T-helper 22 cell (primary cell): ENCODE measurements around the gene CALHM3.
"Not testable (repeated sequence)": the region's sequence is repeated elsewhere in the genome, so short reads cannot be mapped to it uniquely, and the experiment has no call there.

Source experiments
- DNase-seq: peaks from one replicate; pipeline ENCODE4 v3.0.0-alpha.2; 2020; ENCODE audit warnings: low read depth

CALHM3 gene

DNA sequence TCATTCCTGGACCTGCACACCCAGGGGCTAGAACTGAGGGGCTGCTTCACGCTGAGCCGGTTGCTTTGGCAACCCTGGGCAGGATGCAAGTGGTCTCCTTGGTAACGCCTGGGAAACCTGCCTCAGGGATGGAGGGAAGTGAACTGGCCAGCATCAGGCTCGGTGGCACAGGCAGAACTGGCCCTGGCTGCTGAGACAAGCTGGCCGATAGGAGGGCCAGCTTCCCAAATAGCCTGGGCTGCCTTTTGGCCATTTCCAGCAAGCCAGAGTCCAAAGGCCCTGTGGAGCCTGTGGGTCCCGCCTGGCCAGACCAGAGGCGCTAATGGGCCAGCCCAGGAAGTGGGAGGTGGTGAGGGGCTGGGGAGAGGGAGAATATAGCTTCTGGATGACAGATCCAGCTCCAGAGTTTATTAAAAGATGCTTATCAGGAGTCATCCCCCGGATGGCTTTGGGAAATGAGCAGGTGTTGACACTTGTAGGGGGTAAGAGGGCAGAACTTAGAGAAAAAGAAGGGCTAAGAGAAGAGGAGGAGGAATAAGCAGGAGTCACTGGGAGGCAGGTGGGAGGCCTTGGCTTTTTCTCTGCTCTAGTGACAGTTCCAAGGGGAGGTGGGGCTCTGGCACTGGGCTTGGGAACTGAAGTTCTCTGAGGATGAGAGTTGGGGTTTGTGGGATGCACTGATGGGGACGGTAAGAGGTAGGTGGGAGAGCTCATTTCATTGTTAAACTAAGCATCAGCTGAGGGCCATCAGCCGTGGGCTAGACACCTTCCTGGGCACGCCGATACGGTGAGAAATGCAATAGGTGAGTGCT lies 24.0 kb upstream of the CALHM3 start:
- DNase-seq: no peak

DNA sequence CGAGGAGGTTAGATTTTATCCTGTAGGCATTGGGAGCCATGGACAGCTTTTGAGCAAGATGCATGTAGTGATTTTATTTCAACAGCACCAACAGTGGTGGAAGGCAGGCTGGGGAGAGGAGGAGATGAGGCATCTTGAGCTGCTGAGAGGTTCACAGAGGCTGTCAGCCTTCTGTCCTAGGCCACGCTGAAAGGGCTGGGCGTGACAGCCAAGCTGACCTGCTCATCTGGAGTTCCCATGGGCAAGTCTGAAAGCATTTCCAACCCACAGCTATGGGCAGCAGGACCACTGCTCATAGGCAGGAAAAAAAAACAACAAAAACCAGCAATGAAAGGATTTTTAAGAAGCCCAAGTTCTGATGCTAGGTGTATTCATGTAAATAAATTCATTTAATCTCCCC lies 22.1 kb upstream of the CALHM3 start:
- DNase-seq: no peak

DNA sequence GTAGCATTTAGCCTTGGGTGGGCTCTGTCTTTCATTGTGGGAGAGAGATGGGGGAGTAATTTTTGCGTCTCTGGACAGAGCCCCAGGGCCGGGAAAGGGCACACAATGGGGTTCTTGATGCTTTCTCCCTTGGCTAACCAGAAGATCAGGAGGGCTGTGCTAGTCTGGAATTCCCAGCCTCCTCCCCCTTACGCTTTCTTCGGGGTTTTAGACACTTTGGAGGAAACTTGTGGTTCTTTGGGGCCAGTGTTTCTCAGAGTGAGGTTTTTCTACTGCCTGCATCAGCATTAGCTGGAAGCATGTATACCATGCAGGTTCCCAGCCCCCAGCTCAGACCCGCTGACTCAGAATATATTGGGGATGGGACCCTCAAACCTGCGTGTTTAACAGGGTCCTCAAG lies 21.4 kb upstream of the CALHM3 start:
- DNase-seq: no peak

DNA sequence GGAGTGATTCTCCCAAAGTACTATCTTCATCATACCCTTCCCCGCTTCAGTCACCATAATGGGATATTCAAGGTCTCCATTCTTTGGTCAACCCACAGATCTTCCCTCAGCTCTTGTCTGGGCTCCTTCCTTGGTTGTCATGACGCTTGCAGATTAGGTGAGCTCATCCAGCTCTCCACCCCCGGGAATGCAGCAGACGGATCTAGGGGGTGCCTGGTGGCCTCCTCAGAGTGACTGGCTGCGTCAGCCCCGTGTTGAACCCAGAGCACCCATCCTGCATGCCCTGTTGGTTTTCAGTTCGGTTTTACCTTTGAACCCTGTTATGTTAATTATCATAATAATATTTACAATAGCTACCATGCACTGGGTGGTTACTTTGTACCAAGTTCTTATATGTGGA lies 20.8 kb upstream of the CALHM3 start:
- DNase-seq: no peak

DNA sequence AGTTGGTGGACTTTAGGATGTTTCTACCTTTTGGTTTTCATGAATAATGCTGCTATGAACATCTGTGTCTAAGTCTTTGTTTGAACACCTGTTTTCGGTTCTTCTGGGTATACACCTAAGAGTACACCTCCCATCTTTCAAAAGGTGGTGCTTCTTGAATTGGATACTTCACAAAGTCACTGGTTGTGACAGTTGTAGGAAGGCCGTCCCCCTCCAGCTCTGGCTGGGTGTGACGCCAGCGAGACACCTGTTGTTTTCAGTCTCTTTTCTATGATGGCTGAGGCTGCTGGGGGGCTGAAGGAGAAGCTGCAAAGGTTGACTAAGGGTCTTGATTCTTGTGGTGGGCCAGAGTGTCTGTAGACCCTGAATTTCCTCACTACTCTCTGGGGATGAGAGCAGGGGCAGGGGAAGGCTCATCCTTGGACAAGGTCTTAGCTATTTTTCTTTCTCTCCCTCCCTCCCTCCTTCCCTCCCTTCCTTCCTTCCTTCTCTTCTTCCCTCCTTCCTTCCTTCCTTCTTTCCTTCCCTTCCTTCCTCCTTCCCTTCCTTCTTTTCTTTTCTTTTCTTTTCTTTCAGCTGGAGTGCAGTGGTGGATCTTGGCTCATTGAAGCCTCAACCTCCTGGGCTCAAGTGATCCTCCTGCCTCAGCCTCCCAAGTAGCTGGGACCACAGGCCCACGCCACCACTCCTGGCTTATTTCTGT lies 20.0 kb upstream of the CALHM3 start:
- no peak for DNase-seq

DNA sequence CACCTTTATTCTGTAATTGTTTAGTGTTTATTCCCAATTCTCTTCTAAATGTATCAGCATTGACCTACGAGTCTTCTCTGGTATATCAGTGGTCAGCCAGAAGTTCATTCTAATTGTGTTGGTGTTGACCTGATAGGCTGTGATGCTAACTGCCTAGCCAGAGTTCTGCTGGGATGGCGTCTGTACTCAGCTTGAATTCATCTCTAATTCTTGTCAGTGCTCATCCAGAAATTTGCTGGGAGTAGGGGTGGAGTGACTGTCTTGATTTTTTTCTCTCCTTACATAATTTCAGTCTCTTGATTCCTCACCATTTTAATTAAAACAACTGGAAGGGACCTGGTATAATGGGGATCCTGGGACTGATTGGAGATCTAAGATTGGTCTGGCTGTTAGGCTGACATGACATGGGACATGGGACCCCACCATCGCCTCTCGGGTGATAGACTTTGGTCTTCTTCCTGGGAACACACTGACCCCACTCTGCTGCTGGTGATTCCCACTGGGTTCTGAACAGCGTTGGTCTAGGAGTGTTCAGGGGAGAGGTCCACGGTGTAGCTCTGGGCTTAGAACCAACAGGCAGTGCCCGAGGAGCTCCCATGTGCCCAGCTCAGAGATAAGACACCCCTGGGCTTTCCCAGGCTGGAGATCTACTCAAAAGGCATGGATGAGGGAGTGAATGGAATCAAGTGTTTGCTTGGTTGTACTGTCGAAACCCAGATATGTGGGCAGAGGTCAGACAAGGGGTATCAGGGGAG lies 18.3 kb upstream of the CALHM3 start:
- DNase-seq: no peak

DNA sequence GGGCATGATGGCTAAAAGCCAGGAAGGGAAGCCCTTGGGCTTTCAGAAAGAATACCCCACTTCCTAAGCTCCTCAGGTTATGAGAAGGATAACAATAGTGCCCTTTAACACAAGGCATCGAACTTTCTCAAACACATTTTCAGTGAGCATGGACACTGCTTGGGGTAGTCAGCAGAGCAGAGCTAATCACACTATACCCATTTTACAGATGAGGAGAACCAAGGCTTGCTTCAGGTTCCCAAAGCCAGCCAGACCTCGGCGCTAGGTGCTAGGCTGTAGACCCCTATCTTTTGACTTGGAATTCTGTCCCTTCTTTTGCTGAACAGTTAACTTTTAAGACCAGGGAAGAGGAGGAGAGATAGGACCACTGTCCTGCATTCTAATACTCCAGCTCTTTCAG lies 16.3 kb upstream of the CALHM3 start:
- DNase-seq: no peak

DNA sequence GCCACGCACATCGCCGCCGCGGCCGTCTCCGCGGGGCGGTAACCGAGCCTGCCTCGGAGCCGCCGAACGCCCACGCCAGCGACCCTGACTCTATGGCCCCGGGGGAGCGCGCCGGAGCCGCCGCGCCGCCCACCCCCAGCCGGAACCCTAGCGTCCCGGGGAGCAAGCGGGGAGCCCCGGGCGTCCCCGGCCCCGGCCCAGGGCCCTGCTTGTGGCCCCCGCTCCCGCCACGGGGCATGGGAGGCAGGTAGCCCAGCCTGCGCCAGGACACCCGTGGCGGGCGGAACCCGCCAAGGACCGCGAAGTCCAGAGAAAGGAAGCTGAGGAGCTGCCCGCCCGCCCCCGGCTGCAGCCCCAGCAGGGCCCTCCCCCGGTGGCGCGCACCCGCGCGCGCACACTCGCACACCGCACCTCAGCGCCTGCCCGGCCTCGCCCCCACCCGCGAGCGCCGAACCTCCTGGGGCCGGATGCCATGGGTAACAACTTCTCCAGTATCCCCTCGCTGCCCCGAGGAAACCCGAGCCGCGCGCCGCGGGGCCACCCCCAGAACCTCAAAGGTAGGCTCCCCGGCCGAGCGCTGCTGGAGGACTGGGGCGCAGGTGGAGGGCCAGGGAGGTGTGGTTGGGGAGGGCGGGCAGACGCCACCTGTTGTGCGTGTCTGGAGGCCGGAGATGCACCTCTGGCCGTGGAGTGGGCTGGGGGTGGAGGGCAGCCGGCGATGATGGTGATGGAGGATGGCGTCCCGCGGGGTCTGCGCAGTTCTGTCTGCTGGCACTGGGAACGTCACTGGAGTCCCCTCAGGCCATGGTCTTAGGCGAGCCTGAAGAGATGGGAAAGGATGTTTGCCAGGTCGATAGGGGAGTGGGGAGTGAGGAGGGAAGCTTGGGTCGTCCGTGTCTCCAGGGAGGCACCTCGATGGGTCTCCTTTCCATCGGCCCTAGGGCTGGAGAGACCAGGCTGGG lies 15.2 kb upstream of the CALHM3 start:
- DNase-seq: no peak

DNA sequence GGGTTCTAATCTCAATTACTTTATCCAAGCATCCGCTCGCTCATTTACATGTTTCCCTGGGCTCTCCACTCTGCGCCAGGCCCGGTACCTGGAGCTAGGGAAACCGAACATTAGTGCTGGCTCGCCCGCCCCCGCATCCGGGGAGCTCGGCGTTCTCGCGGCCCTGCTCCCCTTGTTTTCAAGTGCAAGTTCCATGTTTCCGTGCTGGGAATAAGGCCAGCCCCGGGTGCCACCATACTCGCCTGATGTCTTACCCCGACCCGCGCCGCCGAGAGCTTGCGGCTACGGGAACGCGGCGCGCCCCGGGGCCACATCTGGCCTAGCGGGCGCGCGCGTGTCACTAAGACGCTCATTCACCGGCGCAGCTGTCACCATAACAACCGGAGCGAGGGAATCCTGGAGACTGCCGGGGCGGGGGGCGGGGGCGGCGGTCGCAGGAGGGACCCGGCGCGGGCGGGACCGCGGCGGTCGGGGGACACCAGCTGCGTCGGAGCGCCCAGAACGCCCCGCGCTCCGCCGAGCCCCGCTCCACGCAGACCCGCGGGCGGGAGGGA lies 14.4 kb upstream of the CALHM3 start, which contains the start of gene NEURL1:
NEURL1 (plus strand) TSS at position 344 of the 554 bp plus-strand sequence. CDS start 683 bp downstream, outside the sequence.
- DNase-seq: no peak

DNA sequence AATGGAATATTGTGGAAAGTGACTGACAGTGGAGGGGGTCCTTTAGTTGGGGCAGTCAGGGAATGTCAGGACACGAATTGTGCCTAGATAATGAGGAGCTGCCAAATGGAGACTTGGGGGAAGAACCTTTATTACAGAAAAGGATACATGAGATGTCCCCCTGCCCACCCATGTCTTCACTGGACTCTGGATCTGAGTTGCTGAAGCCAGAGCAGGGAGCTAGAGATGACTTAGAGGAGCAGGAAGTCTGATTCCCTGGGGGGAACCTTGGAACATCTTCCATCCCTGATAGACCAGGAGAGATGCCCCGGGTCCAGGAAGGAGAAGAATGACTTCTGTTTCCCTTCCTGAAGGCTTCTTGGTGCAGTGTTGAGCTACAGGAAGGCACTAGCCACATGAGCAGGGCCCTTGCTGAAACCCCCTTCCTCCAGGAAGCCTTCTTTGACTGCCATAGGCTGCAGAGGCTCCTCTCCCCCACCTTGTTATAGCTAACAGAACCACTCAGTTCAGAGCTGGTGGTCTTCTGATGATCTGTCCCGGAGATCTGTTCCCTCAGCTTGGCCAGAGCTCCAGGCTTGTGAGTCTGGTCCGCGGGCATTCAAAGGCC lies 13.7 kb upstream of the CALHM3 start:
- no peak for DNase-seq

DNA sequence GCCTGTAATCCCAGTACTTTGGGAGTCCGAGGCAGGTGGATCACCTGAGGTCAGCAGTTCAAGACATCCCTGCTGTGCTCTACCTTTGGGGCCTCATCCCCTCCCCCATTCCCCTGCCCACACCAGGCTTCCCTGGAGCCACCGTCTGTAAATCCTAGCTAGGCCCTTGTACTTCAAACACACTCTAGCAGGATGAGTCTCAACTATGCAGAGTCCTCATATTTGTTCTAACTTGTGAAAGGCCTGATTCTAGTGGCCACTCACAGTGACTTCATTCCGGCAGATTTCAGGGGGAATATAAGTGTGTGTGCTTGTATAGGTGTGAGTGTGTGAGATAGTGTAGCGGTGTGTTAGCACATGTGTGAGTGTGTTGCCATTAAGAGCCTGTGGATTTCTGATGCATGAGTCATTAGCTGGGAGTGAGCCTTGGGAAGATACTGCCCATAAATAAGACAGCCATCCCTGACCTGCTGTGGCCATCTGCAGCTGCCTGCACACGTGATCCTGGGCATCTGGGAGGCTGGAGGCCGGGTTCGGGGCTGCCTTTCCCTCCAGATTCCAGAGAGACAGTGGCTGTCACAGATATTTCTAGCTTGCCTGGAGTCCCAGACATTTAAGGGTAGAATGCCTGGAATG lies 12.8 kb upstream of the CALHM3 start:
- no peak for DNase-seq

DNA sequence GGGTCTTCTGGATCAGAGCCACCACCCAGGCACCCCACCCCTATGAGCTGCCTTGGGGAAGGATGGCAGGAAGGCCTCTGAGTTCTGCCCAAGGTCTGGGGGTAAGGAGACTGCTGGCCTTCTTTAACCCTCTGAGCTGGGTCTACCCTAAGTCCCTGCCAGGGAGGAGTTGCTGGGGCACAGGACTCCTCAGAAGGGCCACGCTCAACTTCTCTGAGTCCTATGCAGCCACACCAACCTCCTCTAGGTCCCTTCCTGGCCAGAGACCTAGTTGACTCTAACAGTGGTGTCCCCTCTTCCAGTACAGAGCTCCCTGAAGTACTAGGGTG lies 11.9 kb upstream of the CALHM3 start:
- no peak for DNase-seq

DNA sequence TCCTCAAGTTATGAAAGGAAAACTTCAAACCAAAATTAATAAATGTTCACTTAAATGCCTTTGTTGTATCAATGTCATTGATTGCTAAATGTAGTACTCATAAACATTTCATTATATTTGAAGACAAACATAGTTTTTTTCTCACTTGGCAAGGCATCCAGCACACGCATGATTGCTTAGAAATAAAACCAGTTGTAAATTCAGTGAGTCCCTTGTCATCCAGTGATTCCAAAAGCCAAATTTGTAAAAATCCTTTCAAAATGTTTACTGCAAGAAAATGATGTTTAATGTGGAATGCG lies 8.3 kb upstream of the CALHM3 start:
- no peak for DNase-seq

DNA sequence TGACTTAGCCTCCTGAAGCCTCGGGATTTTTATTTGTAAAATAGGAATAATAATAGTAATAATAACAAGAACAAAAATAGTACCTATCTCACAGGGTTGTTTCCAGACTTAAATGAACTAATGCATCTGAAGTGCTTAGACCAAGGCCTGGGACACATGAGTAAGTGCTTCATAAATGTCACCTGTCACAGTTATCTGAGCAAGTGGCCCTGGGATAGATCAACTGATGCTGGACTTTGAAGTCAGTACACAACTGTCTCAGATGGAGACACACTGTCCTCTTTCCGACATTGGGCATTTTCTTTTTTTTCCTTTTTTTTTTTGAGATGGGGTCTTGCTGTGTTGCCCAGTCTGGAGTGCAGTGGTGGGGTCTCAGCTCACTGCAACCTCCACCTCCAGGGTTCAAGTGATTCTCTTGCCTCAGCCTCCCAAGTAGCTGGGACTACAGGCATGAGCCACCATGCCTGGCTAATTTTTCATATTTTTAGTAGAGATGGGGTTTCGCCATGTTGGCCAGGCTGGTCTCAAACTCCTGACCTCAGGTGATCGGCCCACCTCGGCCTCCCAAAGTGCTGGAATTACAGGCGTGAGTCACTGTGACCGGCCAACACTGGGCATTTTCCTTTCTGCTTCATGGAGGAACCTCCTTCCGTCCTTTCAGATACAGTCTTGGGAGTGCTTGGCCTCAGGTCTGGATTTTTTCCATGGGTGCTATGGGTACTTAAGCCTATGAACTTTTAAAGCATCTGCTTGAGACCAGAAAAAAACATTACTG lies 7.8 kb upstream of the CALHM3 start:
- DNase-seq: not testable (repeated sequence)

DNA sequence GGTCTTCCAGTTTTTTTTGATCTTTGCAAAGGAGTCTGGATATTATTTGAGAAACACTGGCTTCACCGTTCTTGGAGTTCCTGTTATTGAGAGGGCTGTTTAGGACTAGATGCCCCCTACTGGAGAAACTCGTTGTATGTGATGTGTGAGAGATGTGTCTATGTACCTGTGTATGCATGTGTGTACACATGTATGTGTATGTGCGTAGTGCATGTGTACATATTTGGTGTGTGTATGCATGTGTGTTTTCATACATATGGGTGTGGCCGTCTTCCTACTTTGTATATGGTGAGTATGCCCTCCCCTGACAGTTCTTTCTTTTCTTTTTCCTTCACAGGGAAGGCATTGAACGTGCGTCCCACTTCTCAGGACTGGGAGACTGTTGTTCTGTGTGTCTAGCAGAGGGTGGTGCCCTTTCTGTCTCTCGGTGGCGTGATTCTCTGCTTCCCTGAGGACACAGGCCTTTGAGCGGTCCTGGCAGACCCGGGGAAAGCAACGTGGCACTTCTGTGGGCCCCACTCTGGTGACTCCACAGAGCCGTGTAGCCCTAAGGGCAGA lies 3.0 kb upstream of the CALHM3 start:
- no peak for DNase-seq

DNA sequence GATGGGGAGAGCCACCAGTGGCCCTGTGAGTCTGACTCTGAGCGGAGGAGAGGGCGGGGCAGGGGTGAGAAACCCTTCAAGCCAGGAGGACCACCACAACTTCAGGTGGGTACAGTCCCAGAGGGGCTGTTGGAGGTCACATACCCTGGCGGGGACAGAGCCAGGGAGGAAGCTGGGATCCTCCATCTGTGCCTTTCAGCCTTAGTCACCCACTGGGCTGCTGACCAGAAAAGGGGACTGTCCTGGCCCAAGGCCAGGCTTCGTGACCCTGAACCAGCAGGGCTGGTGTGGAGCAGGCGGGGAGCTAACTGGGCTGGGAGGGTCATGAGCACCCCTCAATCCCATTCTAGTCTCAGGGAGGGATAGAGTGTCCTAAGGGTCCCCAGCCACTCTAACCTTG lies 1.5 kb upstream of the CALHM3 start:
- no peak for DNase-seq

DNA sequence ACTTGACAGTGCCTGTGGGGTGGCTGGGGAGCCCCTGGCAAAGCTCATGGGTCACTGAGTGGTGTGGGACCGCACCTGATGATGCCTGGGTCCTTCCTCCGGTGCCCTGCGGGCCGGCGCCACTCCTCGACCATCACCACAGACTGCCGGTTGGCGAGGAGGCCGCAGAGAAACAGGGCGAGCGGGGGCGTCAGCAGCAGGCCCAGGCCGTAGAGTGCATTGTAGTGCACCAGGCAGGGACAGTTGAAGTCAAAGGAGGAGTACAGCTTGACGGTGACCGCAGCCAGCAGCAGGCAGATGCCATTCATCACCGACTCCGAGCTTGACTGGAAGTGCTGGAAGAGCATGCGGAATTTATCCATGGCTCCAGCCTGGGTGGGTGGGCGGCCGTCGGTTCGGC lies 369 bp downstream of the CALHM3 start:
- DNase-seq: no peak

DNA sequence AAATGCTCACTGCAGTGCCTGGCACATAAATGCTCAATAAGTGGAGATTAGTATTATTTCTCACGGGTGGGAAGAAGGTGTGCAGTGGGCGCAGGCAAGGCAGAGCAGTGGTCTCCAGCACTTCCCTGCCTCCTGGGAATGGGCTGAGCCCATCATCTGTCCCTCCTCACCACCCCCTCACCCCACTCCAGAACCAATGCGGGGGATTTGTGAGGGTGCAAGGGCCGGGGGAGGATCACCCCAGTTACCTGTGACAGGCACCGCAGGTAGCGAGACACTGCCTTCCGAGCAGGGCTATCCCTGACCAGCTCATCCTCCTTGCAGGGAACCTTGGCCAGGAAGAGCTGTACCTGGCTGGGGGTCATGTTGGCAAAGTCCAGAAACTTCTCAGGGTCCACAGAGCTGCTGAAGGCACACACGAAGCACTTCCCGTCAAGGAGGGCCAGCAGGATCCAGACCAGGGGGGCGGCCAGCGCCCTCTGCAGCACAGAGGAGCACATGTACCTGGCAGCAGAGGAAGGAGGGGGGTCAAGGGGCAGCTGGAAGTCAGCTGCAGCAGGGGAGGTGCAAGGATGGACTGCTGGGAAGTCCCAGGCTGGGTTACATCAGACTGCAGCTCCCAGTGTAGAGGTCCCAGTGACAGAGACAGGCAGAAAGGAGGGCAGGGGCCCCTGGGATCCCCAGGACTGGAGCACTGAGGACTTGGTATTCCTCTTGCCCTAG lies 2.8 kb downstream of the CALHM3 start:
- DNase-seq: no peak

DNA sequence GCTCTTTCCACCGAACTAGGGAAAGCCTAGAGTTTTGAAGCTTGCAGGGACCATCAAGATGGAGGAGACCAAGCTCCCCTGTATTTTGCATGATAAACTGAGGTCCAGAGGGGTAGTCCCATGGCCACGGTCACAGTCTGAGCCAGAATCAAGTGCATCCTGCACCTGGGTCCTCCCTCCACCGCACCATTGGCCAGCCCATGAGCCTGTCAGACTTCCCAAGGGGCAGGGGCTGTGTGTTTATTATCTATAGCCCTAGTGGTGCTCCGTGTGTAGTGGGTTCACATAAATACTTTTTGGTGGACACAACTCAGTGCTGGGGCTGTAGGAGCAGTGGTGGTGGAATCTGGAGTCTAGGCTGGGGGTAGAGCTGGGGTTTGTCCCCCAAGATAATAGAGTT lies 3.6 kb downstream of the CALHM3 start:
- no peak for DNase-seq
